SH-SY5Y (cell line): ENCODE results near the gene AIFM3.

Source experiments
- GATA2 ChIP-seq: IDR thresholded peaks from 2 replicates; pipeline ENCODE4 v1.6.1; 2011; ENCODE audit warnings: mild to moderate bottlenecking, low read depth, low read length
- GATA3 ChIP-seq: IDR thresholded peaks from 2 replicates; pipeline ENCODE4 v1.6.1; 2011; ENCODE audit warnings: low read depth, mild to moderate bottlenecking, low read length, moderate library complexity

DNA sequence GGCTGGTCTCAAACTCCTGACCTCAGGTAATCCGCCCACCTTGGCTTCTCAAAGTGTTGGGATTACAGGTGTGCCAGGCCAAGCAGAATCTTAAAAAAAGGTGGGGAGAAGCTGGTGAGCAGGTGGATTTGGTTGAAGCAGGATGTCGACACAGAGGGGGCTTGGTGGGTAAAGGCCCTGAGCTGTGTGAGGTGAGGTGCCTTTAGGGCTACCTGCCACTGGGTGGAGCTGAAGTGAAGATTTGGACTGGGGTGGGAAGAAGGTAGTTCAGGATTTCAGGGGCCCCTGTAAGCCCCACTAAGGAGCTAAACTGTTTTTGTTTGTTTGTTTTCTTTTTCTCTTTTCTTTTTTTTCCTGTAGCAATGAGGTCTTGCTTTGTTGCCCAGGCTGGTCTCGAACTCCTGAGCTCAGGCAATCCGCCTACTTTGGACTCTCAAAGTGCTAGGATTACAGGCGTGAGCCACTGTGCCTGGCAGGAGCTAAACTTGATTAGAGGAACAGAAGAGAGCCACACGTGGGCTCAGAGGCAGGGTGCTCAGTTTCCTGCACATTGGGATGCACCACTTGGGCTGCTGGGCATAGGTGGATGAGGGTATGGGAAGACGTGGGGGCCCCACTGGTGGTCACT, 53.9 kb downstream of the AIFM3 start:
- TF ChIP-seq GATA2 (no peak), GATA3 (no peak)
